Sigmoid colon (tissue), 7 donors: ENCODE measurements around the gene TMEM219. TPM values are rescaled to one million over a fixed set of nuclear protein-coding genes. Genes with fewer than 3 reads are reported as not detected.

Experiments used
- DNase-seq: peaks from one replicate; pipeline ENCODE4 v3.0.0-alpha.2; 2019
- H3K27ac ChIP-seq, 4 donors: fragments of 200-600 bp; sonication (generic); one replicate each; pipeline ENCODE4 v1.5.1; 2016 to 2019; ENCODE audit warnings: mild to moderate bottlenecking in 1 of 4
- H3K27me3 ChIP-seq, 3 donors: fragments of 200-600 bp; sonication (generic); one replicate each; pipeline ENCODE4 v1.5.1; 2019; ENCODE audit warnings: mild to moderate bottlenecking in 1 of 3
- H3K36me3 ChIP-seq, 4 donors: fragments of 200-600 bp; sonication (generic); one replicate each; pipeline ENCODE4 v1.5.1; 2016 to 2019
- H3K4me1 ChIP-seq, 4 donors: fragments of 200-600 bp; sonication (generic); one replicate each; pipeline ENCODE4 v1.5.1; 2017 to 2019
- H3K4me3 ChIP-seq, 4 donors: fragments of 200-600 bp; sonication (generic); one replicate each; pipeline ENCODE4 v1.5.1; 2017 to 2019; ENCODE audit warnings: mild to moderate bottlenecking in 2 of 4, moderate library complexity in 1 of 4
- H3K9me3 ChIP-seq, 4 donors: fragments of 200-600 bp in 3 of 4; sonication (generic) in 3 of 4; one replicate each; pipeline versions ENCODE4 v1.5.1 to v1.6.1; 2013 to 2019
- EP300 ChIP-seq, 4 donors: sonication (generic); formaldehyde crosslinking; IDR thresholded peaks; one replicate each; pipeline ENCODE4 v1.6.1; 2017; ENCODE audit warnings: antibody characterized with exemption in 4 of 4
- POLR2A ChIP-seq, 2 donors: fragments of 450-650 bp; IDR thresholded peaks; one replicate each; pipeline ENCODE4 v1.6.1; 2016; ENCODE audit warnings: antibody characterized with exemption in 2 of 2, mild to moderate bottlenecking in 2 of 2, moderate library complexity in 2 of 2
- POLR2AphosphoS5 ChIP-seq, 4 donors: sonication (generic); formaldehyde crosslinking; IDR thresholded peaks; one replicate each; pipeline ENCODE4 v1.6.1; 2017; ENCODE audit warnings: antibody characterized with exemption in 4 of 4
- WGBS, 2 donors: extraction: QIAGEN DNeasy Blood & Tissue Kit; methylation state at CpG; one replicate each; pipeline ENCODE4 v1.1.7; 2013; 5-methylcytosine and 5-hydroxymethylcytosine counted together
- intact Hi-C: fragments of 100-400 bp; cut with DNase I; formaldehyde crosslinking; loops from one replicate; pipeline ENCODE4 v1.15.1; 2023
- polyA plus RNA-seq, 3 donors: library from polyadenylated mRNA; stranded (reverse); fragments of 200-250 nt; gene quantifications; one replicate each; pipeline ENCODE4 v1.2.3, GENCODE V29; 2013
- total RNA-seq, 4 donors: library from RNA; depleted of rRNA; stranded (reverse); fragments of >200 nt; gene quantifications; one replicate each; pipeline ENCODE4 v1.1.0, GENCODE V29; 2016
- TF ChIP-seq, protein P1 (sequence below), 4 experiments: fragments of 450-650 bp in 3 of 4; fragments of 200-600 bp in 1 of 4; IDR thresholded peaks; one replicate each; pipeline ENCODE4 v1.5.1; 2016 to 2019; ENCODE audit warnings: antibody characterized with exemption in 4 of 4, mild to moderate bottlenecking in 3 of 4, moderate library complexity in 2 of 4
- donor health status: healthy with polysubstance abuse.
- donor health status: Bipolar disorder and iron deficiency.
- donor health status: healthy.

Gene TMEM219
- total and polyA plus RNA-seq, 7 donors = 103 to 314 (median 136) TPM

DNA sequence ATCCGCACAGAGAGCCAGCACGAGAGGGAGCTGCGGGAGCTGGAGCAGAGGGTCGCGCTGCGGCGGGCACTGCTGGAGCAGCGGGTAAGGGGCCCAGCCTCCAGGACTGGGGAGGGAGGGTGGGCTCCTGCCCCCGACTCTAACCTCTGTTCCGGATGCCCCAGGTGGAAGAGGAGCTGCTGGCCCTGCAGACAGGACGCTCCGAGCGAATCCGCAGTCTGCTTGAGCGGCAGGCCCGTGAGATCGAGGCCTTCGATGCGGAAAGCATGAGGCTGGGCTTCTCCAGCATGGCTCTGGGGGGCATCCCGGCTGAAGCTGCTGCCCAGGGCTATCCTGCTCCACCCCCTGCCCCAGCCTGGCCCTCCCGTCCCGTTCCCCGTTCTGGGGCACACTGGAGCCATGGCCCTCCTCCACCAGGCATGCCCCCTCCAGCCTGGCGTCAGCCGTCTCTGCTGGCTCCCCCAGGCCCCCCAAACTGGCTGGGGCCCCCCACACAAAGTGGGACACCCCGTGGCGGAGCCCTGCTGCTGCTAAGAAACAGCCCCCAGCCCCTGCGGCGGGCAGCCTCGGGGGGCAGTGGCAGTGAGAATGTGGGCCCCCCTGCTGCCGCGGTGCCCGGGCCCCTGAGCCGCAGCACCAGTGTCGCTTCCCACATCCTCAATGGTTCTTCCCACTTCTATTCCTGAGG lies 29.1 kb downstream of the TMEM219 start:
- Histone ChIP-seq H3K36me3 (peaks cover 25 to 78% (median 52%) of the 10 kb centered on the region in 4 donors), H3K9me3 (no peaks in the 10 kb centered on the region), H3K27ac (no peak overlapping the region), H3K27me3 (no peaks in the 10 kb centered on the region), H3K4me1 (peaks cover 0 to 20% (median 13%) of the 10 kb centered on the region in 4 donors), H3K4me3 (no peak overlapping the region)
- intact Hi-C loops = loop anchor here (10.0 kb wide), 1 partner anchor 104 kb away; the partner anchor contains the start of genes TBX6 and YPEL3
- 92 to 94% methylated on average over 35 of the region's 35 CpGs for WGBS, 2 donors
- TF ChIP-seq POLR2A (IDR thresholded peaks at IDR 0.05) (no peak), POLR2AphosphoS5 (IDR thresholded peaks at IDR 0.05) (no peak), EP300 (IDR thresholded peaks at IDR 0.05) (no peak)
- TF ChIP-seq, protein P1, sequence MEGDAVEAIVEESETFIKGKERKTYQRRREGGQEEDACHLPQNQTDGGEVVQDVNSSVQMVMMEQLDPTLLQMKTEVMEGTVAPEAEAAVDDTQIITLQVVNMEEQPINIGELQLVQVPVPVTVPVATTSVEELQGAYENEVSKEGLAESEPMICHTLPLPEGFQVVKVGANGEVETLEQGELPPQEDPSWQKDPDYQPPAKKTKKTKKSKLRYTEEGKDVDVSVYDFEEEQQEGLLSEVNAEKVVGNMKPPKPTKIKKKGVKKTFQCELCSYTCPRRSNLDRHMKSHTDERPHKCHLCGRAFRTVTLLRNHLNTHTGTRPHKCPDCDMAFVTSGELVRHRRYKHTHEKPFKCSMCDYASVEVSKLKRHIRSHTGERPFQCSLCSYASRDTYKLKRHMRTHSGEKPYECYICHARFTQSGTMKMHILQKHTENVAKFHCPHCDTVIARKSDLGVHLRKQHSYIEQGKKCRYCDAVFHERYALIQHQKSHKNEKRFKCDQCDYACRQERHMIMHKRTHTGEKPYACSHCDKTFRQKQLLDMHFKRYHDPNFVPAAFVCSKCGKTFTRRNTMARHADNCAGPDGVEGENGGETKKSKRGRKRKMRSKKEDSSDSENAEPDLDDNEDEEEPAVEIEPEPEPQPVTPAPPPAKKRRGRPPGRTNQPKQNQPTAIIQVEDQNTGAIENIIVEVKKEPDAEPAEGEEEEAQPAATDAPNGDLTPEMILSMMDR (IDR thresholded peaks at IDR 0.05) = no peak
- no peak for DNase-seq

DNA sequence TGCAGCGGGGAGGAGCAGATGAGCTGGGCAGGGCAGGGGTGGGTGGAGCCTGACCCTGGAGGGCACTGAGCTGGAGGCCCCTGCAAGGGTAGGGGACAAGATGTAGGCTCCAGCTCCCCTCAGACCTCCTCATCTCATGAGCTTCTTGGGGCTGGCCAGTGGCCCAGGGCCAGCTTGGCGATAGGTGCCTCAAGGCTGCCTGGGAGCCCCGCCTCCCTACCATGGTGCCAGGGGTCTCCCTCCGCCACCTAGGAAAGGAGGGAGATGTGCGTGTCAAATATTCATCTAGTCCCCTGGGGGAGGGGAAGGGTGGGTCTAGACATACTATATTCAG lies 29.7 kb downstream of the TMEM219 start:
- intact Hi-C loops = loop anchor here (10.0 kb wide), 1 partner anchor 103 kb away; the partner anchor contains the start of genes TBX6 and YPEL3
- Histone ChIP-seq H3K4me3 (no peak overlapping the region), H3K4me1 (peaks cover 0 to 24% (median 16%) of the 10 kb centered on the region in 4 donors), H3K27ac (no peak overlapping the region), H3K9me3 (no peaks in the 10 kb centered on the region), H3K27me3 (no peaks in the 10 kb centered on the region), H3K36me3 (peaks cover 20 to 73% (median 47%) of the 10 kb centered on the region in 4 donors)
- TF ChIP-seq, protein P1 (IDR thresholded peaks at IDR 0.05) = no peak
- no peak for TF ChIP-seq POLR2A (IDR thresholded peaks at IDR 0.05)
- TF ChIP-seq POLR2AphosphoS5 (IDR thresholded peaks at IDR 0.05) = no peak
- no peak for TF ChIP-seq EP300 (IDR thresholded peaks at IDR 0.05)
- no peak for DNase-seq
- 93% methylated on average over 5 of the region's 5 CpGs for WGBS, 2 donors

DNA sequence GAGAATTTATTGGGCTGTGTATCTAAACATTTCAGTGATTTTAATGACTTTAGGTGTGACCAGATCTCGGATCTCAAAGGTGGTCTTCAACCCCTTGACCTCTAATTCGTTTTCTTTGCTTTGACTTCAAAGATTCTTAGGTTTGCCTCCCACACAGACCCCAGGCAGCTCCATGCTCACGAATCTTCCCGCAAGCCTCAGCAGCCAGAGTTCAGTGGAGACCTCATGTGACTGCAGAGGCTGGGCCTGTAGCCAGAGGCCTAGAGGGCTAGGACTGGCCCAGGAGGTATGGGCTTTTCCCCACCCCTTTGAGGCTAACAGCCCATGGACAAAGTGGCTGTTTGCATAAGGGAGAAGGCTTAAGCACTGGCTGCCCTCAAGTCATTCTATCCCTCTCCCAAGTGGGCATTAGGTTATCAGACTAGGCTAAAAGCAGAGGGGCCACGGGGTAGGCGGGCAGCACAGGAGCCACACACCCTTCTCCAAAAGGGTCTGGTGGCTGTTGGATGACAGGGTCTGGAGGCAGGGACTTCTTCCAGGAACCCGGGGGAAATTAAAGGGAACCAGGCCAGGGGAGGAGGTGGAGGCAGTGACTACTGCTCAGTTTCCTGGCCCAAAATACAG lies 30.6 kb downstream of the TMEM219 start:
- H3K9me3 ChIP-seq = no peaks in the 10 kb centered on the region
- peaks cover 0 to 33% (median 25%) of the 10 kb centered on the region in 4 donors for H3K4me1 ChIP-seq
- no peak for TF ChIP-seq POLR2A (IDR thresholded peaks at IDR 0.05)
- TF ChIP-seq, protein P1 (IDR thresholded peaks at IDR 0.05) = no peak
- TF ChIP-seq POLR2AphosphoS5 (IDR thresholded peaks at IDR 0.05) = no peak
- TF ChIP-seq EP300 (IDR thresholded peaks at IDR 0.05) = no peak
- no peak overlapping the region for H3K27ac ChIP-seq
- no peak overlapping the region for H3K4me3 ChIP-seq
- H3K36me3 ChIP-seq = peaks cover 11 to 66% (median 38%) of the 10 kb centered on the region in 4 donors
- DNase-seq = no peak
- intact Hi-C loops = loop anchor here (10.0 kb wide), 1 partner anchor 102 kb away; the partner anchor contains the start of genes TBX6 and YPEL3
- no peaks in the 10 kb centered on the region for H3K27me3 ChIP-seq
- WGBS, 2 donors = 67 to 75% methylated on average over 7 of the region's 7 CpGs

DNA sequence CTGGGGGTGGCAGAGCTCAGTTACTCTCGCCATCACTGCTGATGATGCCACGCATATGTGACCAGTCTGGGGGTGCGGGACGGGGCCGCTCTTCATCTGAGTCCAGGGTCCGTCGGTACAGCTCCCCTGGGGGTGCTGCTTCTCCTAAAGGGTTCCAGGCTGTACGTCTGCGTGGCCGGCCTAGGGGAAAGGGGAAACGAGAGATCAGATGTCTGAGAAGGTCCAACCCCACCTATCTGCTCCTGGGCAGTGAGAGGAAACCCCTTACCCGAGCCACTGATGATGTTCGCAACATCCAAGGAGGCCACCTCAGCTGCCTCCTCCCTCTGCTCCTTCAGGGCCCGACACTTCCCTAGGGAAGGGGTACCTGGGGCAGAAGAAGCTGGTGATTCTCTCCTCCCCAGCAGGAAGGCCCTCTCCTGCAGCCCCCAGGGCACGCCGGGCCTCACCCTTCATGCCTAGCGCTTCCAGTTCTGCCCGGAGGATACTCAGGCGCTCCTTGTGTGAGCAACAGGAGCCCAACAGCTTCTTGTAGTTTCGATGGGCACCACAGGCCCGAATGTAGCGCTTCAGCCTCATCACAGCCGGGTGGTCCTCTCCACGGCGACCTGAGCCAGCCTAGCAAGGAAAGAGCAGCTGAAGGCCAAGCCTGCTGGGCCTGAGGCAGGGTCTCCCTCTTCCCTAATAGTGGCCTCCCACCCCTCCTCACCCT lies 31.5 kb downstream of the TMEM219 start:
- Histone ChIP-seq H3K4me3 (no peak overlapping the region), H3K27ac (peak overlapping the region in 1 of 4 donors; percentile 20), H3K4me1 (peaks cover 0 to 34% (median 25%) of the 10 kb centered on the region in 4 donors), H3K9me3 (no peaks in the 10 kb centered on the region), H3K36me3 (peaks cover 2 to 64% (median 32%) of the 10 kb centered on the region in 4 donors), H3K27me3 (no peaks in the 10 kb centered on the region)
- intact Hi-C loops = loop anchor here (10.0 kb wide), 1 partner anchor 101 kb away; the partner anchor contains the start of genes TBX6 and YPEL3
- WGBS, 2 donors = 92 to 93% methylated on average over 25 of the region's 25 CpGs
- no peak for TF ChIP-seq EP300 (IDR thresholded peaks at IDR 0.05)
- TF ChIP-seq POLR2AphosphoS5 (IDR thresholded peaks at IDR 0.05) = no peak
- TF ChIP-seq POLR2A (IDR thresholded peaks at IDR 0.05) = no peak
- TF ChIP-seq, protein P1 (IDR thresholded peaks at IDR 0.05) = no peak
- no peak for DNase-seq
